Skin of body (tissue), 2 donors: ENCODE measurements around the gene CA10. TPM values are rescaled to one million over a fixed set of nuclear protein-coding genes. Genes with fewer than 3 reads are reported as not detected.

Source experiments
- DNase-seq: peaks from one replicate; lab custom pipeline; 2025; lab: John Stamatoyannopoulos, UW
- total RNA-seq: library from RNA; depleted of rRNA; stranded (reverse); fragments of >200 nt; gene quantifications from one replicate; pipeline ENCODE4 v1.2.3, GENCODE V29; 2014

CA10 gene
- total RNA-seq, 1 donor from 2014 or later: 0.89 TPM

DNA sequence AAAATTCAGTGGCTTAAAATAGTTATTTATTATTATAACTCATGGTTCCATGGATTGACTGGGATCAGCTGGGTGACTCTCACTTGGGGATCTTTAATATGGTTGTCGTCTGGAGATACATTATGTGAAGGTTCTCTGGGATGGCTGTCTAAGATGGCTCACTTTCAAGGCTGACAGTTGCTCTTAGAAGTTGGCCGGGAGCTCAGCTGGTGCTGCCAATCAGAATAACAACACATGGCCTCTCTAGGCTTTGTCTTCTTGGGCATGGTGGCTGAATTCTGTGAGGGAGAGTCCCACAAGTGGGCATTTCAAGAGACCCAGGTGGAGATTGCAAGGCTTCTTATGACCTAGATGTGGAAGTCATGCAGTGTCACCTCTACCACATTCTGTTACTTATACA is 269.7 kb downstream of the CA10 start:
- DNase-seq: no peak

DNA sequence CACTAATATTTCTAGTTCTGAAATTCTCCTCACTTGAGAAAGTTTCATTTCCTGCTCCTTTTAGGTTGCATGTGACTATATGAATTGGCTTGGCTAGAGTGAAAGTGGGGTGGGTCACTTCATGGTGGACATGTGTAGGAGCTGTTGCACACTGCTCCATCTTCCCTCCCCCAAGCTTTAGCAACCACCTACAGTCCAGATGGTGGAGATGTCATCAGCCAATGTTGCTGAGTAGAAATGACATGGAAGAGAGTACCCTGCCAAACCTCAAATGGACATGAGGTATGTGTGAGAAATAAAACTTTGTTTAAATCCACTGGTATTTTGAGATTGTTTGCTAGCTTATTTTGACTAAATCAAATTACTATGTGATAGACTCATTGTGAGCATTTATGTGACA is 281.5 kb downstream of the CA10 start:
- DNase-seq: no peak

- DNase-seq: no peak
Measured at GRCh38 chr17:51873302-51873701, 285.2 kb downstream of the CA10 start.

GRCh38 chr17:51869387-51869786 is 289.1 kb downstream of the CA10 start:
- no peak for DNase-seq

DNA sequence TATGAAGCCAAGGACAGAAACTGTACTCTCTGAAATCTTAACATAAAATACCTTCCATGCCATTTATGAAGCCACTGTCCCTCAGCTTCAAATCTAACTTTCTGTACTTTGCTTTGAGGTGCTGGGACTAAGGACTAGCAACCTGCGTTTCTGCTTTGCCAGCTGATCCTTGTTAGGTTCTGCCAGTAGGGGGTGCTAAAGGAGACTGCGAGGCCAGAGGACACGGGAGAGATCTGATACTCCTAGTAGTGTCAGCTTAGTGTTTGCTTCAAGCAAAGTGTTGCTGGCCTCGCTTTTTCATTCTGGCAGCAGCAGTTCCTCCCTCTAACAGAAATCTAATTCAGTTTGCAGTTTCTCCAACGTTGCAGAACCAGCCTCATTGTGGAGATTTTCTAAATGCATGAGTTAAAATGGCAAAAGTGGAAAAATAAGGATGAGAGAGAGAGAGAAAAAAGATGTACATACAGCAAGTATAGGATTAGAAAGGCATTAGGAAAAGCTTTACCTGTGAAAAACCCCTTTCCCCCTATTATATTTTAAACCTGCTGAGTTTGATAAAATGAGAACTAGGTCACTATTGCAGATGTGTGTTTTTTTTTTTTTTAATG is 297.5 kb downstream of the CA10 start:
- peak; percentile 10 for DNase-seq

- DNase-seq: no peak
Measured at GRCh38 chr17:51857052-51857597, 301.4 kb downstream of the CA10 start.

DNA sequence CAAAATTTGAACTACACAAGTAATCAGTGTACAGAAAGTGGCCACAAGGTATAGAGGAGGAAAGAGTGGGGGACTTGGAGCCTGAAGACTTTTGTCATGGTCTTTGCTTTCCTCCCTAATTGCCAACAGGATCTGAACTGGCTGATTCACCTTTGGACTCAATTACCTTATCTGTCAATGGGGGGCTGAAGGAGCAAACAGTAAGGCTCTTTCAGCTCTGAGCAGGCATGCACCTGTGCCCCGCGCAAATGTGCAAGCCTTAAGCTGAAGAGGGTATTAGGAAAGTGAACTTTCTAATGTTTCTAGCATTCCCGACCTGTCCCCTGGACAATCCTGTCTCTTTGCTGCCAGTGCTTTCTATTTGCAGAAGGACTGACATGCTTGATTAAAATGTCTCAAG is 302.7 kb downstream of the CA10 start:
- DNase-seq: no peak

DNA sequence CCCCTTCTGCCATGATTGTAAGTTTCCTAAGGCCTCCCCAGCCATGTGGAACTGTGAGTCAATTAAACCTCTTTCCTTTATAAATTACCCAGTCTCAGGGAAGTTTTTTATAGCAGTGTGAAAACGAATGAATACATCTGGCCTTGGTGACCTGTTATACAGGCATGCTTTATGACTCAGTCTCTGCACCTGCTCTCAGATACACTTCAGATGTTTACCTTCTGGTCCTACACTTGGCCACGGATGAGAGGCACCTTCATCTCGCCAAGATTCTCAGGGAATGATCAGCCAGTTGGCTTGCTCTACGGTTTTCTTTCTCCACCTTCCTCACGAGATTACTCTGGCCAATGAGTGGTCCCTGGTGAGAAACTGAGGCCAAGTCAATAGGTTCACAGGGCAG is 304.7 kb downstream of the CA10 start:
- no peak for DNase-seq

GRCh38 chr17:51852603-51853002 is 305.9 kb downstream of the CA10 start:
- no peak for DNase-seq

- no peak for DNase-seq
Measured at GRCh38 chr17:51850201-51850600, 308.3 kb downstream of the CA10 start.

DNA sequence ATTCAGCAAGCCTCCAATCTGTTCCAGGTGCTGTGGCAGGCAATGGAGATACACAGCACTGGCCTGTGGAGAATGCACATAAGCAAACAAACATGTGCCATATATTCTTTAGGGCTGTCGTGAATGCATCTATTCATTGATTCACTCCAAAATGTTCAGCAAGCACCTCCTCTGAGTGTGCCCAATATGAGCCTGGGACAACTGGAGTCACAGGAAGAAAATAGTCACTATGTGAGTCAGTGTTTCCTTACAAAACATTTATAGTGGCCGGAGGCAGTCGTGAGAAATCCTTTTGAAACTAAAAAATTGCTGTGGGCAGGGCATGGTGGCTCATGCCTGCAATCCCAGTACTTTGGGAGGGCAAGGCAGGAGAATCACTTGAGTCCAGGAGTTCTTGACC is 310.1 kb downstream of the CA10 start:
- DNase-seq: no peak

DNA sequence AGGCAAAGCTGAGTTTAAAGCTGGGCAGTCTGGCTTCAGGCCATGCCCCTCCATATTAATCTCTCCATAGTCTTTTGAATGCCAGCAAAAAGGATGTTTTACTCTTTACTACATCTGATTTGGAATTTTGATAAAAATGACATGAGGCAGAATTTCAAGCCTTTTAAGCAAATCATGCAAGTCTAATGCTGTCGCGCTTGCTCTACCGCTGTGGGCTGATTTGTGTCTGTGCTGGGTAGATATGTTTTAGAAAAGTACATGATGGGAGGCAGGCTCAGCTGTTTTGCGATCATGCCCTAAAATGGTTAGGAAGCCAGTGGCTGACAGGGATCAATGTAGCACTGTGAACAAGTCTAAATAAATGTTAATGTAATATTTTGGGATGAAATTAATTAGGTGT is 311.9 kb downstream of the CA10 start:
- DNase-seq: no peak

GRCh38 chr17:51845776-51846175 is 312.7 kb downstream of the CA10 start:
- no peak for DNase-seq

DNA sequence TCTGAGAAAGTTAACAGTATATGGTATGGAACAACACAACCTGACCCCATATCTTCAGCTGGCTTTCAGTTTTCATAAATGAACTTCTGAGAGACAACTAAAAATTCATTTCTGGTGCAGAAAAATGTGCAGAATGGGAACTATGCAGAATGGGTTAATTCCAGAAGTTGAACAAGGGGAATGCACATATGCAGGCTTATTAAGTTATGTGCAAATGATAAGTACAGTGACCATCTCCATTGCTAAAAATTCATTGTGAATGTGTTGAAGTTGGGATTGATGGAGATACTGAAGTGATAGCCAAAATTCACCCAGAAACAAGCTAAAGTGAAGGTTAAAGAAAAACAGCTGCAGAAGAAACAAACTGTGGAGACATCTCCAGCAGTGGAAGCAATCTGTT is 315.8 kb downstream of the CA10 start:
- no peak for DNase-seq

GRCh38 chr17:51841669-51842068 is 316.8 kb downstream of the CA10 start:
- DNase-seq: no peak

DNA sequence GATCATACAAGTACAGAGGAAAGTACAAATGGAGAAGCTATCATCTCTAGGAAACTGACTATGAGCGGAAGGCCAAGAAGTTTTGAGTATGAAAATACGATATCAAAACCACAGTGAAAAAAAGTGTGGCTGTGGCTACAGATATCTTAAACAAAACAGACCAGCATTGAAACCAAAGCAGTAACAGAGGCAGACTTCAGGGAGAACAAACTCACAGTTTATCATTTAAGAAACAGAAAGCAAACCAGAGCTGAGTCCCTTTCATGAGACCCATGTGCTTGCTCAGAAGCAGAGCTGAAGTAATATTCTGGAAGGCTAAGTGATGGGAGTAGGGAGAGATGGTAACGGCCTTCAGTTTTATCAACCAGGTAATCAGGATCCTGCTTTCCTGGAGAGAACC is 317.8 kb downstream of the CA10 start:
- no peak for DNase-seq

DNA sequence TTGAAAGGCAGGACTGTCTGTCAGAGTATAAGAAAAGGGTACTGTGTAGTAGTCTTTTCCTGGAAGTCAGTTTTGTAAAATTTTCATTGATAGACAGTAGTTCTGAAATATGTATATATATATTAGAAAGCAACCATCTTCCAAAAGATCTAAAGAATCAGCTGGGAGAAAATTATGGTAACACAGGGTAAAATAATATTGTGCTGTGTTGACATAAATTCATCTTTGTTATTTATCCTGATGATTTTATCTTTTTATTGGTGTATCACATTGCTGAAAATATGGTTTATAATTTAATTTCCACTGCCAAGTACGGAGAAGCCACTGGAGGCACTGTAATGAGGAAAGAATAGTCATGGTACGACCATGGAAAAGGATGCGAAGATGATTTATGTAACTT is 324.9 kb downstream of the CA10 start:
- no peak for DNase-seq

DNA sequence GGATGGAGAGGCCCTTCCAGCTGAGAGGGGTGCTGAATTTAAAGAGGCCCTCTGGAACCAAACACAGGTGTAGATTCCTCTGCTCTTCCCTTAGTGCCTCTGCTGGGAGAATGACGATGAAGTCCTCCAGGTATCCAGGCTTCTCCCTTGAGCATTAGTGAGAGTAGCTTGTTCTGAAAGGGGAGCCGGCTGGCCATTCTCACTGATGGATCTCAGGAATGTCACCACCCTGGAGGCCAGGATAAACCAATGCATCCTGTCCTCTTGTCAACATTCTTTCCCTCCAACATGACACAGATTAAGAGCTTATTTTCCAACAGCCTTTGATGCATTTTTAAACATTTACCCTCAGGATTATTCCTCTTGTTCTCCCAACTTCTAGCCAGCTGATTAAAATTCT is 325.5 kb downstream of the CA10 start:
- DNase-seq: no peak

DNA sequence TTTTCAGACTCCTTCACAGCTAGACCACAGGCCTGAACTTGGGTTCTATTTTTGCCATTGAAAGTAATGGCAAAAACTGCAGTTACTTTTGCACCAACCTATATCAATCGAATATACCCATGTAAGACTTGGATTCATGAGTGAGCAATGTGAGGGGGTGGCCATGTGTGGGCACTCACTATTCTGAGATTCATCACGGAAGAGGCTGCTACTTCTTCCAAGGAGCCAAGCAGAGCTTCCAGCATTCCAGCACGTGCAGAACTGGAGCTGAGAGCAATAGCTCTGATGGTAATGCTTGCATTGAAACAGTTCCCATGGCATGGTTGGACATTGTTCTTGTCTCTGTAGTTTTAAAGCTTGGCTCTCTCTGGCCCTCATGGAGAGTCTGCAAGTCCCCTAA is 327.6 kb downstream of the CA10 start:
- no peak for DNase-seq

GRCh38 chr17:51830451-51830850 is 328.1 kb downstream of the CA10 start:
- DNase-seq: no peak

DNA sequence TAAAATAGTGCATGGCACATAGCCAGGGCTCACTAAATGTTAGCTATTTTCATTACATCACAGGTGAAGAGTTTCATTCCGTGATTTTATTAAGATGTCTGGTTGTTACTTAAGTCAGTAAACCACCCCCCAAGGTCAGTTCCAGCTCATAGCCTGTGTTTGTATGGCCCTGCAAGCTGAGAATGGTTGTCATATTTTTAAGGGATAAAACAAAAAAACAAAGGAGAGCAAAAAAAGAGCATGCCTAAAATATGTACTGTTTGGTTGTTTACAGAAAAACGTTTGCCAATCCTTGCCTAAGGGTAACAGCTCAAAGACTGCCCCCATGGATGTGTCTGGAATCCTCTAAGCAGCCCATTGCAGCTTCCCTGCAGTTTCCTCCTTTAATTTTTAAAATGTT is 329.6 kb downstream of the CA10 start:
- no peak for DNase-seq

- no peak for DNase-seq
Measured at GRCh38 chr17:51827140-51827539, 331.4 kb downstream of the CA10 start.

GRCh38 chr17:51820766-51821165 is 337.7 kb downstream of the CA10 start:
- DNase-seq: no peak

DNA sequence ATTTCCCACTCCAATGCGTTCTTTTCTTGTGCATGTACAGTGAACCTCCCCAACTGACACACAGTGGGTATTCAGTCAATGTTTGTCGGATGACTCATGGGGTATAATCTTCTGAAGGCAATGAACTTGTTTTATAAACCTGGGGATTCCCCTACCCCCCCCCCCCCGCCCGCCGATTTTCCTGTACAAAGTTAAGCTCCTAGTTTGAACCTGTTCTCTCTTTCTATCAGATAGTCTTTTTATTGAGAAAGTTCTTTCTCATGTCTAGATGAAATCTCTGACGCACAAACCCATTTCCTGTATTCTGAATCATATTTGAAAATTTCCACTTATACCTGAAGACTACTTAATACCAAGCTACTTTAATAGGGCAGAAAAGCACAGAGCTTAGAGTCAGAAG is 338.3 kb downstream of the CA10 start:
- no peak for DNase-seq
